HCT116 (cell line): ENCODE measurements around the gene AP1M1. TPM values are rescaled to one million over a fixed set of nuclear protein-coding genes. Genes with fewer than 3 reads are reported as not detected.

Source experiments
- ATAC-seq: fragments of 200-7000 bp; cut with Tn5 transposase; 2 replicates; pipeline ENCODE4 v1.9.1; 2020; ENCODE audit warnings: mild to moderate bottlenecking, moderate library complexity
- BruUV-seq: library from RNA; stranded (reverse); fragments of 400-500 nt; replicated peaks from 2 replicates; lab custom pipeline; 2021; lab: Mats Ljungman, UMichigan
- CTCF ChIA-PET: fragments of 300-600 bp; sonication (Branson Sonifier 250); formaldehyde crosslinking; loops from one replicate; lab custom pipeline; 2021; ENCODE audit warnings: antibody characterized with exemption; lab: Charles Lee
- POLR2A ChIA-PET: fragments of 300-600, 350-600 bp; sonication (Branson Sonifier 250); formaldehyde crosslinking; loops from one replicate; lab custom pipeline; 2021; ENCODE audit warnings: antibody characterized with exemption; lab: Charles Lee
- RAD21 ChIA-PET, 2 experiments: fragments of 300-600 bp; sonication (Branson Sonifier 250); formaldehyde crosslinking; loops; one replicate each; lab custom pipeline; 2023; ENCODE audit warnings: low total read pairs in 2 of 2; ENCODE audit not compliant: uncharacterized antibody in 2 of 2, unreplicated experiment in 2 of 2, low non-redundant PET in 1 of 2; lab: Charles Lee
- DNase-seq: peaks from one replicate; pipeline ENCODE4 v3.0.0-alpha.2; 2010; ENCODE audit warnings: low read depth, low spot score
- H2AFZ ChIP-seq: fragments of 200-600 bp; shearing (Covaris generic), sonication (generic); 2 replicates; pipeline ENCODE4 v1.6.1; 2017; ENCODE audit warnings: low read depth, mixed run types, mixed read lengths, antibody characterized with exemption, low read length; ENCODE audit not compliant: poor library complexity, severe bottlenecking
- H3K27ac ChIP-seq: 2 replicates; pipeline ENCODE4 v1.5.1; 2012; ENCODE audit warnings: low read depth, low read length
- H3K27me3 ChIP-seq: fragments of 200-600 bp; sonication (generic); 2 replicates; pipeline ENCODE4 v1.6.1; 2016; ENCODE audit warnings: mixed run types, low read length, mixed read lengths; ENCODE audit not compliant: insufficient read depth
- H3K36me3 ChIP-seq, 2 experiments: fragments of 200-500 bp in 1 of 2; fragments of 200-600 bp in 1 of 2; sonication (Bioruptor generic) in 1 of 2; sonication (generic) in 1 of 2; 2 replicates each; pipeline versions ENCODE4 v1.5.1 to v1.6.1; 2014 to 2016; ENCODE audit warnings: low read length in 2 of 2, inconsistent platforms in 1 of 2, mixed read lengths in 1 of 2, mixed run types in 1 of 2; ENCODE audit not compliant: insufficient read depth in 2 of 2, control insufficient read depth in 1 of 2
- H3K4me1 ChIP-seq, 2 experiments: fragments of 200-600 bp in 1 of 2; sonication (generic) in 1 of 2; 2 replicates each; pipeline versions ENCODE4 v1.5.1 to v1.6.1; 2012 to 2017; ENCODE audit warnings: low read length in 2 of 2, inconsistent platforms in 1 of 2, mild to moderate bottlenecking in 1 of 2, mixed read lengths in 1 of 2, mixed run types in 1 of 2, moderate library complexity in 1 of 2; ENCODE audit not compliant: insufficient read depth in 2 of 2, control insufficient read depth in 1 of 2
- H3K4me2 ChIP-seq: fragments of 200-600 bp; sonication (generic); 2 replicates; pipeline ENCODE4 v1.6.1; 2017; ENCODE audit warnings: mixed run types, low read length, mixed read lengths
- H3K4me3 ChIP-seq, 2 experiments: fragments of 200-600 bp in 1 of 2; sonication (generic) in 1 of 2; replicated peaks in 1 of 2; 2 replicates each; pipeline ENCODE4 v1.5.1; 2011 to 2016; ENCODE audit warnings: low read length in 2 of 2, control low read depth in 1 of 2, low read depth in 1 of 2, mild to moderate bottlenecking in 1 of 2, mixed read lengths in 1 of 2, mixed run types in 1 of 2
- H3K79me2 ChIP-seq: fragments of 200-600 bp; sonication (generic); 2 replicates; pipeline ENCODE4 v1.6.1; 2017; ENCODE audit warnings: mild to moderate bottlenecking, mixed run types, low read length, moderate library complexity, mixed read lengths; ENCODE audit not compliant: insufficient read depth
- H3K9ac ChIP-seq: fragments of 200-600 bp; sonication (generic); 2 replicates; pipeline ENCODE4 v1.6.1; 2016; ENCODE audit warnings: low read length, mixed read lengths
- H3K9me2 ChIP-seq: fragments of 200-600 bp; sonication (generic), shearing (Covaris generic); 2 replicates; pipeline ENCODE4 v1.6.1; 2017; ENCODE audit warnings: mixed run types, mild to moderate bottlenecking, moderate library complexity; ENCODE audit not compliant: insufficient read depth
- H3K9me3 ChIP-seq, 2 experiments: fragments of 200-500 bp in 1 of 2; fragments of 200-600 bp in 1 of 2; sonication (Bioruptor generic) in 1 of 2; sonication (generic) in 1 of 2; 2 replicates each; pipeline ENCODE4 v1.6.1; 2014 to 2017; ENCODE audit warnings: low read length in 2 of 2, mixed read lengths in 2 of 2, inconsistent platforms in 1 of 2, low read depth in 1 of 2, mild to moderate bottlenecking in 1 of 2, mixed run types in 1 of 2, moderate library complexity in 1 of 2; ENCODE audit not compliant: control insufficient read depth in 1 of 2, insufficient read depth in 1 of 2
- H4K20me1 ChIP-seq: fragments of 200-600 bp; sonication (generic), shearing (Covaris generic); 2 replicates; pipeline ENCODE4 v1.6.1; 2017; ENCODE audit warnings: mixed run types, mild to moderate bottlenecking, moderate library complexity; ENCODE audit not compliant: insufficient read depth
- CBX3 ChIP-seq: IDR thresholded peaks from 2 replicates; pipeline ENCODE4 v1.6.1; 2012; ENCODE audit warnings: low read depth
- CEBPB ChIP-seq: IDR thresholded peaks from 2 replicates; pipeline ENCODE4 v1.6.1; 2012; ENCODE audit warnings: low read depth
- EGR1 ChIP-seq: IDR thresholded peaks from 2 replicates; pipeline ENCODE4 v1.6.1; 2012; ENCODE audit warnings: low read depth
- JUND ChIP-seq: IDR thresholded peaks from 2 replicates; pipeline ENCODE4 v1.6.1; 2012
- MAX ChIP-seq: IDR thresholded peaks from 2 replicates; pipeline ENCODE4 v1.6.1; 2012
- POLR2A ChIP-seq: IDR thresholded peaks from 2 replicates; pipeline ENCODE4 v1.7.0; 2011; ENCODE audit warnings: borderline replicate concordance; ENCODE audit not compliant: insufficient read depth, insufficient read length; ENCODE audit errors: extremely low read depth
- POLR2AphosphoS5 ChIP-seq: IDR thresholded peaks from 2 replicates; pipeline ENCODE4 v1.6.1; 2011; ENCODE audit warnings: mild to moderate bottlenecking, low read depth, low read length, moderate library complexity
- RAD21 ChIP-seq: IDR thresholded peaks from 2 replicates; pipeline ENCODE4 v1.6.1; 2012; ENCODE audit warnings: low read depth, mild to moderate bottlenecking
- REST ChIP-seq: IDR thresholded peaks from 2 replicates; pipeline ENCODE4 v1.6.1; 2012; ENCODE audit warnings: low read depth
- SIN3A ChIP-seq: IDR thresholded peaks from 2 replicates; pipeline ENCODE4 v1.6.1; 2012; ENCODE audit warnings: low read depth
- SRF ChIP-seq: IDR thresholded peaks from 2 replicates; pipeline ENCODE4 v1.6.1; 2012; ENCODE audit warnings: low read depth
- TCF7L2 ChIP-seq: IDR thresholded peaks from 2 replicates; pipeline ENCODE4 v1.7.0; 2011; ENCODE audit warnings: borderline replicate concordance, inconsistent platforms; ENCODE audit not compliant: insufficient read depth, insufficient read length; ENCODE audit errors: extremely low read depth
- ZFX ChIP-seq: fragments of 450-650 bp; IDR thresholded peaks from 2 replicates; pipeline ENCODE4 v1.6.1; 2017
- intact Hi-C: fragments of 100-400 bp; cut with micrococcal nuclease; formaldehyde crosslinking; loops from 2 replicates; pipeline ENCODE4 v1.10.0; 2022
- total RNA-seq: library from RNA; stranded (reverse); gene quantifications from one replicate; pipeline ENCODE4 v1.2.1, GENCODE V29; 2021; ENCODE audit not compliant: unreplicated experiment
- TF ChIP-seq, protein P1 (sequence below): IDR thresholded peaks from 2 replicates; pipeline ENCODE4 v1.6.1; 2012

AP1M1 gene
- total RNA-seq, 1 experiment from 2014 or later = 50.0 TPM

GRCh38 chr19:16232568-16232967 is 34.9 kb downstream of the AP1M1 start:
- Histone ChIP-seq H3K4me2 (no peak overlapping the region), H3K36me3 (peaks cover 0 to 8% of the 10 kb centered on the region in 2 experiments; a peak in 3 of 4 replicates), H3K4me3 (no peak overlapping the region), H2AFZ (no peak overlapping the region), H3K4me1 (no peaks in the 10 kb centered on the region), H3K9me2 (no peaks in the 10 kb centered on the region), H3K9me3 (no peaks in the 10 kb centered on the region), H3K27ac (no peak overlapping the region), H4K20me1 (no peaks in the 10 kb centered on the region), H3K9ac (no peak overlapping the region), H3K79me2 (no peaks in the 10 kb centered on the region), H3K27me3 (no peaks in the 10 kb centered on the region)
- POLR2A ChIA-PET = no interaction called here
- RAD21 ChIA-PET = no interaction called here
- no TSS peak for BruUV-seq
- intact Hi-C loops = no loop called here
- DNase-seq = no peak
- no peak for TF ChIP-seq TCF7L2
- no peak for TF ChIP-seq ZFX
- TF ChIP-seq SIN3A = no peak
- TF ChIP-seq, protein P1, sequence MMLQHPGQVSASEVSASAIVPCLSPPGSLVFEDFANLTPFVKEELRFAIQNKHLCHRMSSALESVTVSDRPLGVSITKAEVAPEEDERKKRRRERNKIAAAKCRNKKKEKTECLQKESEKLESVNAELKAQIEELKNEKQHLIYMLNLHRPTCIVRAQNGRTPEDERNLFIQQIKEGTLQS = no peak
- TF ChIP-seq MAX = no peak
- no peak for TF ChIP-seq EGR1
- no peak for TF ChIP-seq REST
- no peak for TF ChIP-seq POLR2A
- no peak for TF ChIP-seq RAD21
- no peak for TF ChIP-seq SRF
- no peak for TF ChIP-seq JUND
- no peak for TF ChIP-seq CBX3
- TF ChIP-seq CEBPB = no peak
- no peak for TF ChIP-seq POLR2AphosphoS5
- no peak for ATAC-seq
- CTCF ChIA-PET = interaction anchor here (1.7 kb wide), 1 partner anchor 151 kb away, joined by 4 read pairs; no protein-coding TSS in a partner anchor
